IPS-NIHi7 (cell line): ENCODE measurements around the gene HIVEP1.

Experiments
- DNase-seq: peaks from one replicate; pipeline ENCODE4 v3.0.0; 2012; ENCODE audit warnings: mixed read lengths; ENCODE audit errors: extremely low spot score

Gene HIVEP1

GRCh38 chr6:11994875-11995461 is 17.1 kb upstream of the HIVEP1 start:
- no peak for DNase-seq

- DNase-seq = no peak
These were observed 15.4 kb upstream of the HIVEP1 start for GRCh38 chr6:11996751-11997150.

- DNase-seq = no peak
These were observed 12.9 kb upstream of the HIVEP1 start for GRCh38 chr6:11999246-11999645.

- no peak for DNase-seq
These were observed 11.9 kb upstream of the HIVEP1 start for GRCh38 chr6:12000174-12000573.

GRCh38 chr6:12001004-12001705 is 11.0 kb upstream of the HIVEP1 start:
- DNase-seq = no peak

- no peak for DNase-seq
These were observed 10.2 kb upstream of the HIVEP1 start for GRCh38 chr6:12001706-12002435.

- DNase-seq = no peak
These were observed 4.6 kb upstream of the HIVEP1 start for GRCh38 chr6:12007473-12007872.

- no peak for DNase-seq
These were observed 4.2 kb upstream of the HIVEP1 start for GRCh38 chr6:12007887-12008286.

GRCh38 chr6:12008366-12009179 is 3.5 kb upstream of the HIVEP1 start:
- DNase-seq = peak; percentile 72

GRCh38 chr6:12009180-12009685 is 2.9 kb upstream of the HIVEP1 start:
- DNase-seq = no peak

GRCh38 chr6:12009876-12010634 is 2.1 kb upstream of the HIVEP1 start:
- DNase-seq = no peak

- peak; percentile 35 for DNase-seq
These were observed 1.4 kb upstream of the HIVEP1 start for GRCh38 chr6:12010635-12011275.

GRCh38 chr6:12011276-12012037 is 655 bp upstream of the HIVEP1 start:
- peak; percentile 90 for DNase-seq

- peak; percentile 59 for DNase-seq
These were observed 620 bp downstream of the HIVEP1 start for GRCh38 chr6:12012558-12013306.

GRCh38 chr6:12013307-12013719 is 1.2 kb downstream of the HIVEP1 start:
- DNase-seq = no peak

GRCh38 chr6:12014027-12014872 is 2.1 kb downstream of the HIVEP1 start:
- no peak for DNase-seq

GRCh38 chr6:12014873-12015149 is 2.7 kb downstream of the HIVEP1 start:
- no peak for DNase-seq

GRCh38 chr6:12017263-12017662 is 5.2 kb downstream of the HIVEP1 start:
- DNase-seq = no peak
